SW 1271 (cell line): ENCODE measurements around the gene YTHDF2.
"Not testable (repeated sequence)": the region's sequence is repeated elsewhere in the genome, so short reads cannot be mapped to it uniquely, and the experiment has no call there.

Experiments used
- DNase-seq, 2 experiments: peaks; one replicate each; lab custom pipeline; 2025; lab: John Stamatoyannopoulos, UW

Gene YTHDF2

GRCh38 chr1:28736450-28737306 lies at the start of gene YTHDF2:
Gene YTHDF2, plus strand, starts transcription at chr1:28736940. Its CDS starts 181 bp downstream, at chr1:28737121.
- DNase-seq = peak; percentile 67 to 90

GRCh38 chr1:28691627-28692026 lies 45.1 kb upstream of the YTHDF2 start:
- DNase-seq = not testable (repeated sequence)

GRCh38 chr1:28703629-28704028 lies 33.1 kb upstream of the YTHDF2 start:
- DNase-seq = no peak

GRCh38 chr1:28716336-28716735 lies 20.4 kb upstream of the YTHDF2 start:
- DNase-seq = no peak

- no peak for DNase-seq
Observed at GRCh38 chr1:28718166-28718565, 18.6 kb upstream of the YTHDF2 start.

- DNase-seq = no peak
Observed at GRCh38 chr1:28718586-28719331, 18.0 kb upstream of the YTHDF2 start.

GRCh38 chr1:28719332-28719619 lies 17.5 kb upstream of the YTHDF2 start:
- DNase-seq = no peak

GRCh38 chr1:28720376-28720775 lies 16.4 kb upstream of the YTHDF2 start:
- no peak for DNase-seq

- not testable (repeated sequence) for DNase-seq
Observed at GRCh38 chr1:28721927-28722326, 14.8 kb upstream of the YTHDF2 start.

GRCh38 chr1:28725365-28725764 lies 11.4 kb upstream of the YTHDF2 start:
- not testable (repeated sequence) for DNase-seq

- no peak for DNase-seq
Observed at GRCh38 chr1:28735961-28736449, 735 bp upstream of the YTHDF2 start.

- DNase-seq = peak in 1 of 2 experiments; percentile 30
Observed at GRCh38 chr1:28737307-28738132, 780 bp downstream of the YTHDF2 start.

- no peak for DNase-seq
Observed at GRCh38 chr1:28740118-28740517, 3.4 kb downstream of the YTHDF2 start.

- DNase-seq = no peak
Observed at GRCh38 chr1:28744184-28744583, 7.4 kb downstream of the YTHDF2 start.

- no peak for DNase-seq
Observed at GRCh38 chr1:28745653-28746173, 9.0 kb downstream of the YTHDF2 start.

- no peak for DNase-seq
Observed at GRCh38 chr1:28750330-28750729, 13.6 kb downstream of the YTHDF2 start.

GRCh38 chr1:28750771-28751294 lies 14.1 kb downstream of the YTHDF2 start:
- DNase-seq = not testable (repeated sequence)

- peak in 1 of 2 experiments; percentile 10 for DNase-seq
Observed at GRCh38 chr1:28751315-28752060, 14.7 kb downstream of the YTHDF2 start.

GRCh38 chr1:28755701-28756100 lies 19.0 kb downstream of the YTHDF2 start:
- DNase-seq = no peak

GRCh38 chr1:28756846-28757245 lies 20.1 kb downstream of the YTHDF2 start:
- no peak for DNase-seq

- no peak for DNase-seq
Observed at GRCh38 chr1:28758420-28758819, 21.7 kb downstream of the YTHDF2 start.
